HEK293T (cell line): ENCODE measurements around the gene UPP2.

Experiments used
- CTCF ChIA-PET: fragments of 350-600 bp; formaldehyde crosslinking; extraction: SDS; loops from one replicate; lab custom pipeline; 2021; ENCODE audit warnings: antibody characterized with exemption, inconsistent platforms; lab: Yijun Ruan, JAX
- POLR2A ChIA-PET: fragments of 350-600 bp; formaldehyde crosslinking; extraction: SDS; loops from one replicate; lab custom pipeline; 2020; ENCODE audit warnings: antibody characterized with exemption, inconsistent platforms; lab: Yijun Ruan, JAX
- DNase-seq: peaks from one replicate; pipeline ENCODE4 v3.0.0; 2012; ENCODE audit warnings: mixed read lengths; ENCODE audit errors: extremely low spot score
- ARNT ChIP-seq: fragments of 450-650 bp; IDR thresholded peaks from 2 replicates; pipeline ENCODE4 v1.6.1; 2017; ENCODE audit warnings: mild to moderate bottlenecking
- BHLHE40 ChIP-seq: fragments of 450-650 bp; IDR thresholded peaks from 2 replicates; pipeline ENCODE4 v1.6.1; 2016; ENCODE audit warnings: mild to moderate bottlenecking, moderate library complexity, borderline replicate concordance
- CTBP1 ChIP-seq: fragments of 450-650 bp; IDR thresholded peaks from 2 replicates; pipeline ENCODE4 v1.6.1; 2016; ENCODE audit warnings: borderline replicate concordance
- ELF4 ChIP-seq: fragments of 450-650 bp; IDR thresholded peaks from 2 replicates; pipeline ENCODE4 v1.6.1; 2017; ENCODE audit warnings: antibody characterized with exemption
- FOXA1 ChIP-seq: fragments of 450-650 bp; IDR thresholded peaks from 2 replicates; pipeline ENCODE4 v1.6.1; 2016; ENCODE audit warnings: mild to moderate bottlenecking
- FOXK2 ChIP-seq: fragments of 450-650 bp; IDR thresholded peaks from 2 replicates; pipeline ENCODE4 v1.6.1; 2016; ENCODE audit warnings: mild to moderate bottlenecking
- FOXM1 ChIP-seq: fragments of 450-650 bp; IDR thresholded peaks from 2 replicates; pipeline ENCODE4 v1.6.1; 2017; ENCODE audit warnings: mild to moderate bottlenecking, borderline replicate concordance
- HDGF ChIP-seq: fragments of 450-650 bp; IDR thresholded peaks from 2 replicates; pipeline ENCODE4 v1.6.1; 2017; ENCODE audit warnings: antibody characterized with exemption, borderline replicate concordance
- L3MBTL2 ChIP-seq: fragments of 450-650 bp; conservative IDR thresholded peaks from 2 replicates; pipeline ENCODE4 v1.6.1; 2016; ENCODE audit warnings: mild to moderate bottlenecking
- LEF1 ChIP-seq: fragments of 450-650 bp; IDR thresholded peaks from 2 replicates; pipeline ENCODE4 v1.6.1; 2017; ENCODE audit warnings: mild to moderate bottlenecking, borderline replicate concordance
- NFRKB ChIP-seq: fragments of 450-650 bp; IDR thresholded peaks from 2 replicates; pipeline ENCODE4 v1.6.1; 2016; ENCODE audit warnings: mild to moderate bottlenecking, moderate library complexity
- SP1 ChIP-seq: fragments of 450-650 bp; IDR thresholded peaks from 2 replicates; pipeline ENCODE4 v1.6.1; 2017
- SUZ12 ChIP-seq: fragments of 450-650 bp; IDR thresholded peaks from 2 replicates; pipeline ENCODE4 v1.6.1; 2016; ENCODE audit warnings: mild to moderate bottlenecking
- TARDBP ChIP-seq: fragments of 450-650 bp; IDR thresholded peaks from 2 replicates; pipeline ENCODE4 v1.6.1; 2016
- ZNF384 ChIP-seq: fragments of 450-650 bp; IDR thresholded peaks from 2 replicates; pipeline ENCODE4 v1.6.1; 2016
- TF ChIP-seq, protein P1 (sequence below): fragments of 450-650 bp; IDR thresholded peaks from 2 replicates; pipeline ENCODE4 v1.6.1; 2016

Gene UPP2

GRCh38 chr2:158113741-158114295 is 12.1 kb downstream of the UPP2 start:
- ChIA-PET POLR2A (no interaction called here), CTCF (no interaction called here)
- DNase-seq, result no peak
- no peak for TF ChIP-seq CTBP1
- no peak for TF ChIP-seq HDGF
- no peak for TF ChIP-seq SP1
- TF ChIP-seq ARNT, result no peak
- no peak for TF ChIP-seq FOXK2
- no peak for TF ChIP-seq NFRKB
- no peak for TF ChIP-seq SUZ12
- no peak for TF ChIP-seq TARDBP
- TF ChIP-seq FOXM1, result no peak
- no peak for TF ChIP-seq LEF1
- TF ChIP-seq BHLHE40, result no peak
- TF ChIP-seq ZNF384, result no peak
- TF ChIP-seq ELF4, result no peak
- TF ChIP-seq FOXA1, result no peak
- TF ChIP-seq, protein P1, sequence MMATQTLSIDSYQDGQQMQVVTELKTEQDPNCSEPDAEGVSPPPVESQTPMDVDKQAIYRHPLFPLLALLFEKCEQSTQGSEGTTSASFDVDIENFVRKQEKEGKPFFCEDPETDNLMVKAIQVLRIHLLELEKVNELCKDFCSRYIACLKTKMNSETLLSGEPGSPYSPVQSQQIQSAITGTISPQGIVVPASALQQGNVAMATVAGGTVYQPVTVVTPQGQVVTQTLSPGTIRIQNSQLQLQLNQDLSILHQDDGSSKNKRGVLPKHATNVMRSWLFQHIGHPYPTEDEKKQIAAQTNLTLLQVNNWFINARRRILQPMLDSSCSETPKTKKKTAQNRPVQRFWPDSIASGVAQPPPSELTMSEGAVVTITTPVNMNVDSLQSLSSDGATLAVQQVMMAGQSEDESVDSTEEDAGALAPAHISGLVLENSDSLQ, result no peak

DNA sequence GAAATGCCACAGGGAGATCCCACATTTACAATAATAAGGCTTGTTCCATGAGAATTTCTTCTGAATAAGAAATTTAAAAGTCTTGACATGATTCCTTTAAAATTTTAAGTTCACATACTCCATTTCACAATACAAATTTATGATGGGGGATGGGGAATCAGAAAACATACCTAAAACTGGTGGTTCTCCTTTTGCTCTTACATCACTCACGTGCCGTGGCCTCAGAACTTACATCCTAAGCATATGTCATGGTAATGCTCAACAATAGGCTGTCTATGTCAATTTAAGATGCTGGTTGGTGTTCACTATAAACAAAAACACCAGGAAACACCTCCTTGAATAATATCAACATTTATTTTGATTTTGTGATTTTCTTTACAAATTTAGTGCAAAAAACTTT is 12.8 kb downstream of the UPP2 start:
- TF ChIP-seq SUZ12, result no peak
- TF ChIP-seq LEF1, result no peak
- POLR2A ChIA-PET, result no interaction called here

GRCh38 chr2:158115202-158115767 is 13.6 kb downstream of the UPP2 start:
- DNase-seq, result no peak
- no peak for TF ChIP-seq SP1
- TF ChIP-seq CTBP1, result no peak
- TF ChIP-seq TARDBP, result no peak
- no peak for TF ChIP-seq HDGF
- TF ChIP-seq BHLHE40, result no peak
- TF ChIP-seq FOXK2, result no peak
- TF ChIP-seq NFRKB, result no peak
- no peak for TF ChIP-seq FOXA1
- TF ChIP-seq ARNT, result no peak
- POLR2A ChIA-PET, result no interaction called here
- CTCF ChIA-PET, result interaction anchor here (1.2 to 1.3 kb wide), 2 partner anchors 629 to 639 kb away, joined by 3 to 4 read pairs; no protein-coding TSS in a partner anchor

More for the DNA sequence above, 12.8 kb downstream of the UPP2 start:
- CTCF ChIA-PET, result interaction anchor here (1.3 kb wide), 1 partner anchor 640 kb away, joined by 3 read pairs; no protein-coding TSS in a partner anchor
- no peak for DNase-seq

GRCh38 chr2:158116936-158117335 is 15.3 kb downstream of the UPP2 start:
- no peak for DNase-seq
- ChIA-PET POLR2A (no interaction called here), CTCF (no interaction called here)
- TF ChIP-seq BHLHE40 (no peak), FOXK2 (no peak), ARNT (no peak), LEF1 (no peak), FOXA1 (no peak)

DNA sequence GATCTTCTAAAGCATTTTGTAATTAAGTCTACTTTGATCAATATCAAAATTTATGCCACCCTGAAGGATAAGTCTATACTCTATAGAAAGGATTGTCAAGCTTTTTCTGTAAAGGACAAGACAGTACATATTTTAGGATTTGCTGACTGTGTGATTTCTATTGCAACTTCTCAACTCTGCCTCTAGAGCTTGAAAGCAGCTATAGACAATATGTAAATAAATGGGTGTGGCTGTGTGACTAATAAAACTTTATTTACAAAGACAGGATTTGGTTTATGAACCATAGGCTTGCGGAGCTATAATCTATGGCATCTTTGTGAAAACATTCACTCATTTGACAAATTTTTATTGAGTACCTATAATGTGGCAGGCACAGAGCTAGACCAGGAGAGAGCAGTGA is 18.4 kb downstream of the UPP2 start:
- DNase-seq, result no peak
- CTCF ChIA-PET, result no interaction called here
- POLR2A ChIA-PET, result no interaction called here
- no peak for TF ChIP-seq ARNT
- no peak for TF ChIP-seq FOXM1

DNA sequence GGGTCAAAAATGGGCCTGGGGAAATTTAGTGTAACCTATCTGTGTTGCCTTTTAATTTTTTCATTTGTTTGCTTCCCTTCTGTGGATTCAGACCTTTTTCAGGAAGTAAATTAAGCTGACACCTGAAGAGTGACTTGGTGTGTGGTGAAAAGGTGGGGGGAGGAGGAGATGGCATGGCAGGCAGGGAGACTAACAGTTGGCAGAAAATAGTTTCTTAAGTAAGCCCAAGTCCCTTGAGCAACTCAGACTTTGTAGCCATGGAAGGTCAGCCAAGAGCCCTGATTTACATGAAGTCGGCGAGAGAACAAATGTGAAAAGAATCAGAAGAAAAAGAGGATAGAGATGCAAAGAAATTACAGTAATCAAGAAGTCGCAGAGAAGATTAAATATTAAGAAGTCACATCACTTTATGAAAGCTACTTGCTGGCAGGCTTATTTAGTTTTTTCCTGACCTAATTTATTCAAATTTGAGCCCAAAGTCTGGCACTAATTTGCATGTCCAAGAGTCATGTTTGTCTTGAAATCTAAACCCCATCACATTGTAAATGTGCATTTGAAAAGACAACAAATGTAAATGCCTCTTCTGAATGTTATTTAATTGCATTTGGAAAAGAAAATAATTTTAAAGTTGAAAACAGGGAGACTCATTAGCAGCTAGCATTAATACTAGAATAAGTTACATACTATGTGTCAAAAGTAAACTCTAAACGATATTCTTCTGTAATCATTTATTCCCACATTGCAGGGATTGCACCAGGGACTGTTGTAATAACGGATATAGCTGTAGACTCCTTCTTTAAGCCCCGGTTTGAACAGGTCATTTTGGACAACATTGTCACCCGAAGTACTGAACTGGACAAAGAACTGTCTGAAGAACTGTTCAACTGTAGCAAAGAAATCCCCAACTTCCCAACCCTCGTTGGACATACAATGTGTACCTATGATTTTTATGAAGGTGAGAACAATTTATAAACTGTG is 19.3 kb downstream of the UPP2 start:
- ChIA-PET CTCF (no interaction called here), POLR2A (no interaction called here)
- no peak for TF ChIP-seq ELF4
- DNase-seq, result no peak

DNA sequence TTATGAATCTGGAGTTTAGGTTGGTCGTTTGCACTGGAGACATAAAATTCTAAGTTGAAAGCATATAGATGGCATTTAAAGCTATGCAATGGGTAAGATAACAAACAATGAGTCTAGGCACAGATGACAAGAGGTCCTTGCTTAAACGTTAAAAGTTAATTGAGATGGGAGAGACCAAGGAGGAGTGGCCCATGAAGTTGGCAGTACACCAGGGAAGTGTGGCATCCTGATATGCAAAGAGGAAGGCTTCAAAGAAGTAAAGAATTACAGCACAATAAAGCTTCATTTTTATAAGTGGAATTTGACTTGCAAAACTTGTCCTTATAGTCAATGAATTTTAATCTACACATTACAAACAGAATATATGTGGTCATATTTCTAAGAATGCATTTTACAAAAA is 23.2 kb downstream of the UPP2 start:
- POLR2A ChIA-PET, result no interaction called here
- CTCF ChIA-PET, result no interaction called here
- TF ChIP-seq L3MBTL2, result no peak
- no peak for TF ChIP-seq HDGF
- no peak for TF ChIP-seq CTBP1
- no peak for TF ChIP-seq SUZ12
- TF ChIP-seq ELF4, result no peak
- no peak for TF ChIP-seq ARNT
- TF ChIP-seq BHLHE40, result no peak
- TF ChIP-seq NFRKB, result no peak
- TF ChIP-seq FOXA1, result no peak
- TF ChIP-seq, protein P1, result no peak
- TF ChIP-seq TARDBP, result no peak
- TF ChIP-seq ZNF384, result no peak
- no peak for TF ChIP-seq SP1
- TF ChIP-seq LEF1, result no peak
- DNase-seq, result no peak
